Nephron progenitor cell (in vitro differentiated cells): ENCODE data around the gene CACNA1A.

ENCODE experiments used
- DNase-seq: peaks from one replicate; pipeline ENCODE4 v3.0.0; 2021
- H3K27ac Mint-ChIP-seq: 2 replicates; pipeline ENCODE4 v1.8.0; 2021; ENCODE audit warnings: mild to moderate bottlenecking, moderate library complexity, mixed read lengths
- H3K27me3 Mint-ChIP-seq: 2 replicates; pipeline ENCODE4 v1.8.0; 2021; ENCODE audit warnings: mild to moderate bottlenecking, low read depth, mixed read lengths; ENCODE audit not compliant: poor library complexity
- H3K36me3 Mint-ChIP-seq: 2 replicates; pipeline ENCODE4 v1.8.0; 2021; ENCODE audit warnings: low read depth, mixed read lengths
- H3K4me1 Mint-ChIP-seq: 2 replicates; pipeline ENCODE4 v1.8.0; 2021; ENCODE audit warnings: mixed read lengths
- H3K4me3 Mint-ChIP-seq: 2 replicates; pipeline ENCODE4 v1.8.0; 2021; ENCODE audit warnings: mild to moderate bottlenecking, moderate library complexity, mixed read lengths
- H3K9me3 Mint-ChIP-seq: 2 replicates; pipeline ENCODE4 v1.8.0; 2021; ENCODE audit warnings: mild to moderate bottlenecking, moderate library complexity, mixed read lengths
- TF ChIP-seq, protein P1 (sequence below): fragments of 200-600 bp; sonication (generic); IDR thresholded peaks from 2 replicates; pipeline ENCODE4 v1.5.0; 2021; ENCODE audit warnings: antibody characterized with exemption

Gene CACNA1A

DNA sequence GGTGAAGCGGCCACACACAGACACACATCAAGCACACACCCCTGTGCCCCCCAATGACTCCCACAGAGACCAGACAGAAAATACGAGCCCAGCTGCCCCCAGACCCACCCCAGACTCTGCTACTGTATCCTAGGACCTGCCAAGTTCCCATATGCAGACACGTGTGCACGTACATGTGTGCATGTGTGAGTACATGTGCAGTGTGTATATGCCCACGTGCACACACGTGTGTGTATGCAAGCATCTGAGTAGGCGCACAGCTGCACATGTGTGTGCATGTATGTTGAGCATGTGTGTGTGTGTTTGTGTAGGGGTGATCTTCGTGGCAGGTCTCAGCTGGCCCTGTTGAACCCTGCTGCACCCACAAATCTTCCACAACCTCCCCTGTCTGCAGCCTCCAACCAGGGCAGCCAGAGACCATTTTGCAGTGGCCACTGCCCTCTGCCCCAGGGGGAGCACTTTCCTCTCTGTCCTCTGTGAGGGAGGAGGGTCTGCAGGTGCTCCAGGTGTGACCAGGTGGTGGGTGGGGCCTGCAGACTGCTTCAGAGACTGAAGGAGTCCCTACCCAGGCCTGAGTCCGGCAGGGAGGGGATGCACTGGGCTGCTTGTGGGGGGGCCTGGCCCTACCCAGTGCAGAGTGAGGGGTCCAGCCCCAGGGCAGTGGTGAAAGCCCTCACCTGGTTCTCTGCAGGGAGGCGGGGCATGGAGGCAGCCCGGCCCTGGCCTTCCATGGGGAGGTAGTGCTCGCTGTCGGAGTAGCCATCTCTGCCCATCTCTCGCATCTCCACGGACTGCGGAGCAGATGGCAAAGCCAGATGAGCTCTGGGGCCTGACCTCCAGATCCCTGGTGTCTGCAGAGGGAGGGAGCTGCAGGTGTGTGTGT is 294.6 kb downstream of the CACNA1A start:
- Mint-ChIP-seq H3K4me1 (peaks cover 40% of the 10 kb centered on the region), H3K36me3 (no peaks in the 10 kb centered on the region), H3K27me3 (peaks cover 3% of the 10 kb centered on the region), H3K9me3 (no peaks in the 10 kb centered on the region), H3K27ac (peak overlapping the region; percentile 64), H3K4me3 (no peak overlapping the region)
- TF ChIP-seq, protein P1, sequence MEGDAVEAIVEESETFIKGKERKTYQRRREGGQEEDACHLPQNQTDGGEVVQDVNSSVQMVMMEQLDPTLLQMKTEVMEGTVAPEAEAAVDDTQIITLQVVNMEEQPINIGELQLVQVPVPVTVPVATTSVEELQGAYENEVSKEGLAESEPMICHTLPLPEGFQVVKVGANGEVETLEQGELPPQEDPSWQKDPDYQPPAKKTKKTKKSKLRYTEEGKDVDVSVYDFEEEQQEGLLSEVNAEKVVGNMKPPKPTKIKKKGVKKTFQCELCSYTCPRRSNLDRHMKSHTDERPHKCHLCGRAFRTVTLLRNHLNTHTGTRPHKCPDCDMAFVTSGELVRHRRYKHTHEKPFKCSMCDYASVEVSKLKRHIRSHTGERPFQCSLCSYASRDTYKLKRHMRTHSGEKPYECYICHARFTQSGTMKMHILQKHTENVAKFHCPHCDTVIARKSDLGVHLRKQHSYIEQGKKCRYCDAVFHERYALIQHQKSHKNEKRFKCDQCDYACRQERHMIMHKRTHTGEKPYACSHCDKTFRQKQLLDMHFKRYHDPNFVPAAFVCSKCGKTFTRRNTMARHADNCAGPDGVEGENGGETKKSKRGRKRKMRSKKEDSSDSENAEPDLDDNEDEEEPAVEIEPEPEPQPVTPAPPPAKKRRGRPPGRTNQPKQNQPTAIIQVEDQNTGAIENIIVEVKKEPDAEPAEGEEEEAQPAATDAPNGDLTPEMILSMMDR = no peak
- DNase-seq = no peak

DNA sequence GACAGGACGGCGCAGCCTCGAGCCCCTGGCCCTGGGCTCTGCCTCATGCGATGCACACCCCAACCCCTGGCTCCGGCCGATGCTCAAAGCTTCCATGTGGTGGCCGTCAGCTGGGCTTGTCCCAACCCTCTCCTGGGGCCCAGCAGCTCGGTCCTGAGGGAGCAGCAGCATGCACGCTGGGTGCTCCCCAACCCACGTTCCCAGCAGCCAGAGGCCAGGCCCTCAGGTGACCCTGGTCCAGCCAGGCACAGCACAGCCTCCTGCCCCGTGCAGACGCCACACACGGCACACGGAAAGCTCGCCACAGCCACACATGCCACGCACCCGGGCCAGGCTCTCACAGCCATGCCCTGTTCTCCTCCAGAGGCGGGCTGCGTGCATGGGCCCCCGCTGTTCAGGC is 295.3 kb downstream of the CACNA1A start:
- no peak for DNase-seq
- H3K4me3 Mint-ChIP-seq = no peak overlapping the region
- peaks cover 47% of the 10 kb centered on the region for H3K4me1 Mint-ChIP-seq
- no peaks in the 10 kb centered on the region for H3K36me3 Mint-ChIP-seq
- H3K9me3 Mint-ChIP-seq = no peaks in the 10 kb centered on the region
- peaks cover 3% of the 10 kb centered on the region for H3K27me3 Mint-ChIP-seq
- H3K27ac Mint-ChIP-seq = no peak overlapping the region
- TF ChIP-seq, protein P1 = no peak

DNA sequence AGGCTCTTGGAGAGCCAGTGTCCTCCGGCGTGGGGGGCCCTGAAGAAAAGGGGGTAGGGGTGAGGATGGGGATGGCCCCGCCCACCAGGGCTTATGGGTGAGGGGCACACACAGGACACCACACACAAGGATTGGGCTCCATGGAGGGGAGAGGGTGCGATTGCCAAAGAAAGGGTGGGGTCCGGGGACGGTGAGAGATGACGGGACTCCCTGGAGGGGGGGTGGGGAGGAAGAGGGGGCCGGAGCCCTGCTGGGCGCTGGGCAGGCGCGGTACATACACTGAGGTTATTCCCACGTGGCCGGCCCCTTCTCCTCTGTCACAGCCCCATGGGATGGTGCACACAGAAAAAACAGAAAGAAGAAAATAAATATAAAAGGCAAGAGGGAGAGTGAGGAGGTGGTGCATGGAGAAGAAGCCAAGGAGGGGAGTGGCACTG is 295.9 kb downstream of the CACNA1A start:
- no peak overlapping the region for H3K4me3 Mint-ChIP-seq
- DNase-seq = no peak
- H3K36me3 Mint-ChIP-seq = no peaks in the 10 kb centered on the region
- no peaks in the 10 kb centered on the region for H3K9me3 Mint-ChIP-seq
- H3K27ac Mint-ChIP-seq = no peak overlapping the region
- peaks cover 52% of the 10 kb centered on the region for H3K4me1 Mint-ChIP-seq
- TF ChIP-seq, protein P1 = no peak
- peaks cover 3% of the 10 kb centered on the region for H3K27me3 Mint-ChIP-seq

DNA sequence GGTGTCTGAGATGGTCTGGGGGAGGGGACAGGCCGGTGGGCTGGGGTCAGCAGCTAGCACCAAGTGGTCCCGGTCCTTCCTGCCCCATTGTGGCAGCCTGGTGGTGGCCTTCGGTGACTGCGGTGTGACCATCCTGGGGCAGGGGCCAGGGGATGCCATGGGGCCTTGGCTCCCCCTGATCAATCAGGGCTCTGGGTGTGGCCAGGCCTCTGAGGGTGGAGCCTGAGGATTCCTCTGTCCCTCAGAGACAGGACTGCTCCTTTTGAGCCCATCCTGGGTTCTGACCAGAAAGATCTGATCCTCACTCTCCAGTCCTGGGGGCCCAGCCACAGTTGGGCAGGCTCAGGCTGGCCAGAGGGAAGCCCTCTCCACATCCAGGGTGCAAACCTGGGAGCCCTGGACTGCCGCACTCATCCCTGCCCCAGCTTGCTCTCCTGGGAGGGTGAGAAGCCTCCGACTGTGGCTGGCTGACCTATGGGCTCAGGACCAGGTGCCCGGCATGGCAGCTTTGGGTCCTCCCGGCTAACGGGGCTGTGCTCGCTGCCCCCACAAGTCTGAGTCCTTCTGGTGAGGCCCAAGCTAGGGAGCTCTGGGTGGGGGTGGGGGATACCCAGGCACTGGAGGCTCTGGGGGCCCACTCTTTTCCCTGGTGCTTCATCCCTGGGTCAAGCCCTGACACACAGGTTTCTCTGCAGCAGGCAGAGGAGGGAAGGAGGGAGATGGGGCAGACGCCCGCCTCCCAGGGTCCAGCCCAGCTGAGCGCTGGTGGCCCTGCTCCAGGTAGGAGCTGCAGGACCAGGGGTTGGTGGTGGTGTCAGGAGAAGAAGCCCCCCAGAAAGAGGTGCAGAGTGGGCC is 296.6 kb downstream of the CACNA1A start:
- H3K27ac Mint-ChIP-seq = no peak overlapping the region
- TF ChIP-seq, protein P1 = no peak
- peaks cover 53% of the 10 kb centered on the region for H3K4me1 Mint-ChIP-seq
- no peaks in the 10 kb centered on the region for H3K9me3 Mint-ChIP-seq
- DNase-seq = no peak
- peaks cover 3% of the 10 kb centered on the region for H3K27me3 Mint-ChIP-seq
- H3K36me3 Mint-ChIP-seq = no peaks in the 10 kb centered on the region
- H3K4me3 Mint-ChIP-seq = no peak overlapping the region

DNA sequence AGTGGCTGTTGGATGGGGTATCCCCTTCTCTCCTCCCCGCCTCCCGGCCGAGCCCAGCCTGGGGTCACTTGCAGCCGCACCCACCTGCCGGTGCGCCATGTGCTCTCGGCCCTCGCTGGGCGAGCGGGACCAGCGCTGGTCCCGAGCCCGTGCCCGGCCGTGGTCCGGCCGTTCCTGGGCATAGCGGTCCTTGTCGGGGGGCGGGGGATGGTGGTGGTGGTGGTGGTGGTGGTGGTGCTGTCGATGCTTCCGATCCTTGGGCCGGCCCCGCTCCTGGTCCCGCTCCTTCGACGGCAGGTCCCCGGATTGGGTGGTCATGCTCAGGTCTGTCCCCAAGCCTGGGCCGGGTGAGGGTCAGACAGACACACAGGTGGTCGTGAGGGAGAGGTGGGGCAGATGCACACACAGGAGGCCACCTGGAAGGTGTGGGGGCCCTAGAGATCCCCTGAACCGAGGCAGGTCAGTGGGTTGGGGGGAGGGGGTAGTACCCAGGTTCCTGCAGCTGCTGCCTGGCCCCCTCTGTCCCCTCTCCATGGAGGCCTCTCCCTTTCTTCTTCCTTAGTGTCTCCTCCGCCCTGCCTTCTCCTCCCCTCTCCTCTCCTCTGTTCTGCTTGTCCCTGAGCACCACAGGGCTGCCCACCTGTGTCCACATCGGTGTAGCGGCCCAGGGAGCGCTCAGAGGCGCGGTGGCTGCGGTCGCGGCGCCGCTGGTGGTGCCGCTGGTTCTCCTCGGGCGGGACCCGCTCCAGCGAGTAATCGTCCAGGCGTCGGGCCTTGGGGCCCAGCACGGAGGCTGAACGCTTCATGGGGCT is 297.4 kb downstream of the CACNA1A start:
- TF ChIP-seq, protein P1 = no peak
- peaks cover 3% of the 10 kb centered on the region for H3K27me3 Mint-ChIP-seq
- H3K4me3 Mint-ChIP-seq = no peak overlapping the region
- no peaks in the 10 kb centered on the region for H3K9me3 Mint-ChIP-seq
- DNase-seq = peak; percentile 34
- no peak overlapping the region for H3K27ac Mint-ChIP-seq
- H3K36me3 Mint-ChIP-seq = no peaks in the 10 kb centered on the region
- H3K4me1 Mint-ChIP-seq = peaks cover 58% of the 10 kb centered on the region
